ENCODE results near the gene SSRP1.

SSRP1 gene

DNA sequence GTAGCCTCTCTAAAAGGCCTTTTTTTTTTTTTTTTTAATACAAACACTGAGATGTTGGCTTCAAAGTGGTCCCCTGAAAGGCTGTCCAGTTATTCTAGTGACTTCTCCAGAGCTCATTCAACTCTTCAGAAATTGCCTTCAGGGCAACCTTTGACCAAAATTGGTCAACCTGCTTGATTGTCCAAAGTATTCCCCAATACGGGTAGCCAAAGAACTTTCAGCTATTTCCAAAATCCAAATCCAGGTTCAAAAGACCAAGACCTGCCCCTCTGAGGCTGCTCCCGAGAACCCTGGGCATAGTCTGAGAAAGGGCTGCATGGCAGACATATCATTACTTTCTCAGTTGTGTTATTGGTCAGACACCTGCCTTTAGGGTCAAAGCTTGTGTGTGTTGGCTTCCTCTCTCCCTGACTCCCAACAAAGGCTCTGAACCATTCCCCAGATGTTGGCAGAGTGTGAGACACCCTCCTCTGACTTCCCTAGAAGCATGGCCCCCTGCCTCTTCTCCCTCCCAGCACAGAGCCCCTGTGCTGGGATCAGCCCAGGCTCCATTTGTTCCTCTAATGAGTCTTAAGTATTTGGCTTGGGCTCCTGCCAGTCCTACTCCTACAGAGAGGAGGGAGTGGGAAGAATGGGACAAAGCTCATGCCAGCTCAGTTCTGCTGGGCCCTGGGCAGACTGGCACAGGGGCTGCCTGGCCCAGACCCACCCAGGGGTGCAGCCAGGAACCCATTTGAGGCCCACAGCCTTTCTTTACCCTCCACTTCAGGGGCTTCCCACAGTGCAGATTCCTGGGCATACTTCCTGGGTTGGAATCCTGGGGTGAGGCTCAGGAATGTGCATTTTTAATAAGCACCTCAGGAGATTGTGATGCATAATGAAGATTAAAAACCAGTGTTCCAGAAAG is 41.2 kb downstream of the SSRP1 start:
- Histone ChIP-seq H3K4me3 (ENCODE audit: low read depth, low read length) (no peak overlapping the region), H3K4me1 (ENCODE audit: control insufficient read depth, insufficient read depth, low read length) (peaks cover 3% of the 10 kb centered on the region; the same call in 1 of the 2 replicates), H3K27ac (ENCODE audit: extremely low read depth, low read depth, low read length) (no peak overlapping the region), H3K9me3 (ENCODE audit: control insufficient read depth, insufficient read depth, low read depth, low read length) (no peaks in the 10 kb centered on the region), H3K36me3 (ENCODE audit: control insufficient read depth in 2 of 2, insufficient read depth in 1 of 2, low read length in 2 of 2) (peaks cover 0 to 21% of the 10 kb centered on the region in 2 experiments; a peak in 2 of 3 replicates)
- POLR2A ChIA-PET: interaction anchor here (1.5 kb wide), 1 partner anchor 27 kb away, joined by 3 read pairs; no protein-coding TSS in a partner anchor
- CTCF ChIA-PET: interaction anchor here (0.5 to 3.6 kb wide), 5 partner anchors 17 to 467 kb away, joined by 4 to 20 read pairs (median 6); partner anchors contain the start of gene CTNND1
- peak; percentile 71 for TF ChIP-seq ZFHX2 (tag by site-specific recombination; conservative IDR thresholded peaks at IDR 0.05)
- TF ChIP-seq ZNF335 (tag by site-specific recombination; conservative IDR thresholded peaks at IDR 0.05): peak; percentile 72; the same call in 1 of the 2 replicates
- TF ChIP-seq ZNF626 (tag by site-specific recombination; IDR thresholded peaks at IDR 0.05): no peak
- TF ChIP-seq HOXA7 (CRISPR knock-in tag; IDR thresholded peaks at IDR 0.05; ENCODE audit: borderline replicate concordance): no peak
- TF ChIP-seq, protein P1, sequence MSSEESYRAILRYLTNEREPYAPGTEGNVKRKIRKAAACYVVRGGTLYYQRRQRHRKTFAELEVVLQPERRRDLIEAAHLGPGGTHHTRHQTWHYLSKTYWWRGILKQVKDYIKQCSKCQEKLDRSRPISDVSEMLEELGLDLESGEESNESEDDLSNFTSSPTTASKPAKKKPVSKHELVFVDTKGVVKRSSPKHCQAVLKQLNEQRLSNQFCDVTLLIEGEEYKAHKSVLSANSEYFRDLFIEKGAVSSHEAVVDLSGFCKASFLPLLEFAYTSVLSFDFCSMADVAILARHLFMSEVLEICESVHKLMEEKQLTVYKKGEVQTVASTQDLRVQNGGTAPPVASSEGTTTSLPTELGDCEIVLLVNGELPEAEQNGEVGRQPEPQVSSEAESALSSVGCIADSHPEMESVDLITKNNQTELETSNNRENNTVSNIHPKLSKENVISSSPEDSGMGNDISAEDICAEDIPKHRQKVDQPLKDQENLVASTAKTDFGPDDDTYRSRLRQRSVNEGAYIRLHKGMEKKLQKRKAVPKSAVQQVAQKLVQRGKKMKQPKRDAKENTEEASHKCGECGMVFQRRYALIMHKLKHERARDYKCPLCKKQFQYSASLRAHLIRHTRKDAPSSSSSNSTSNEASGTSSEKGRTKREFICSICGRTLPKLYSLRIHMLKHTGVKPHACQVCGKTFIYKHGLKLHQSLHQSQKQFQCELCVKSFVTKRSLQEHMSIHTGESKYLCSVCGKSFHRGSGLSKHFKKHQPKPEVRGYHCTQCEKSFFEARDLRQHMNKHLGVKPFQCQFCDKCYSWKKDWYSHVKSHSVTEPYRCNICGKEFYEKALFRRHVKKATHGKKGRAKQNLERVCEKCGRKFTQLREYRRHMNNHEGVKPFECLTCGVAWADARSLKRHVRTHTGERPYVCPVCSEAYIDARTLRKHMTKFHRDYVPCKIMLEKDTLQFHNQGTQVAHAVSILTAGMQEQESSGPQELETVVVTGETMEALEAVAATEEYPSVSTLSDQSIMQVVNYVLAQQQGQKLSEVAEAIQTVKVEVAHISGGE (tag by site-specific recombination; conservative IDR thresholded peaks at IDR 0.05; ENCODE audit: low read depth): no peak
- TF ChIP-seq ZNF239 (tag by site-specific recombination; IDR thresholded peaks at IDR 0.05): no peak
- no peak for TF ChIP-seq ZFP3 (tag by site-specific recombination; IDR thresholded peaks at IDR 0.05; ENCODE audit: low read depth)
- no peak for TF ChIP-seq ZNF391 (tag by site-specific recombination; IDR thresholded peaks at IDR 0.05; ENCODE audit: borderline replicate concordance, low read depth)
- TF ChIP-seq ZNF610 (tag by site-specific recombination; IDR thresholded peaks at IDR 0.05; ENCODE audit: borderline replicate concordance): no peak
- TF ChIP-seq ZNF341 (tag by site-specific recombination; IDR thresholded peaks at IDR 0.05; ENCODE audit: low read depth): peak; percentile 62
- TF ChIP-seq ZNF138 (tag by site-specific recombination; IDR thresholded peaks at IDR 0.05; ENCODE audit: borderline replicate concordance): no peak
- TF ChIP-seq GLIS1 (tag by site-specific recombination; IDR thresholded peaks at IDR 0.05): peak; percentile 60
- TF ChIP-seq, protein P2, sequence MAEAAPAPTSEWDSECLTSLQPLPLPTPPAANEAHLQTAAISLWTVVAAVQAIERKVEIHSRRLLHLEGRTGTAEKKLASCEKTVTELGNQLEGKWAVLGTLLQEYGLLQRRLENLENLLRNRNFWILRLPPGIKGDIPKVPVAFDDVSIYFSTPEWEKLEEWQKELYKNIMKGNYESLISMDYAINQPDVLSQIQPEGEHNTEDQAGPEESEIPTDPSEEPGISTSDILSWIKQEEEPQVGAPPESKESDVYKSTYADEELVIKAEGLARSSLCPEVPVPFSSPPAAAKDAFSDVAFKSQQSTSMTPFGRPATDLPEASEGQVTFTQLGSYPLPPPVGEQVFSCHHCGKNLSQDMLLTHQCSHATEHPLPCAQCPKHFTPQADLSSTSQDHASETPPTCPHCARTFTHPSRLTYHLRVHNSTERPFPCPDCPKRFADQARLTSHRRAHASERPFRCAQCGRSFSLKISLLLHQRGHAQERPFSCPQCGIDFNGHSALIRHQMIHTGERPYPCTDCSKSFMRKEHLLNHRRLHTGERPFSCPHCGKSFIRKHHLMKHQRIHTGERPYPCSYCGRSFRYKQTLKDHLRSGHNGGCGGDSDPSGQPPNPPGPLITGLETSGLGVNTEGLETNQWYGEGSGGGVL (tag by site-specific recombination; IDR thresholded peaks at IDR 0.05): 0 out of 2 replicates have a peak, but pooled peaks have one; percentile 8
- peak; percentile 99 for TF ChIP-seq ZBTB20 (tag by site-specific recombination; IDR thresholded peaks at IDR 0.05)
- TF ChIP-seq EGR2 (tag by site-specific recombination; IDR thresholded peaks at IDR 0.05; ENCODE audit: low read depth): peak; percentile 18; the same call in 1 of the 2 replicates
- TF ChIP-seq ZNF600 (tag by site-specific recombination; IDR thresholded peaks at IDR 0.05): 0 out of 2 replicates have a peak, but pooled peaks have one; percentile 23
- TF ChIP-seq OSR2 (tag by site-specific recombination; IDR thresholded peaks at IDR 0.05): peak; percentile 61
- TF ChIP-seq WT1 (tag by site-specific recombination; IDR thresholded peaks at IDR 0.05): 0 out of 2 replicates have a peak, but pooled peaks have one; percentile 23
- no peak for TF ChIP-seq ZNF140 (tag by site-specific recombination; IDR thresholded peaks at IDR 0.05)
- peak; percentile 83 for TF ChIP-seq ZIC2 (tag by site-specific recombination; IDR thresholded peaks at IDR 0.05)

All from HEK293 (cell line).